Esophagus muscularis mucosa (tissue), 4 donors: ENCODE data around the gene TEAD3.

ENCODE experiments used
- CTCF ChIP-seq, 3 experiments: fragments of 200-600 bp in 2 of 3; fragments of 450-650 bp in 1 of 3; sonication (generic) in 2 of 3; IDR thresholded peaks; one replicate each; pipeline ENCODE4 v1.5.1; 2017 to 2019; ENCODE audit warnings: antibody characterized with exemption in 3 of 3, mild to moderate bottlenecking in 2 of 3, moderate library complexity in 1 of 3
- EP300 ChIP-seq: sonication (generic); formaldehyde crosslinking; IDR thresholded peaks from one replicate; pipeline ENCODE4 v1.6.1; 2017; ENCODE audit warnings: antibody characterized with exemption
- POLR2A ChIP-seq: fragments of 450-650 bp; IDR thresholded peaks from one replicate; pipeline ENCODE4 v1.6.1; 2017; ENCODE audit warnings: antibody characterized with exemption, moderate library complexity, mild to moderate bottlenecking, low read depth

GRCh38 chr6:35494161-35494563, 2.7 kb downstream of the TEAD3 start:
- TF ChIP-seq CTCF (IDR thresholded peaks at IDR 0.05) (no peak), POLR2A (no peak), EP300 (no peak)
